ENCODE results near the gene GRID2. TPM values are rescaled to one million over a fixed set of nuclear protein-coding genes. Genes with fewer than 3 reads are reported as not detected.

GRID2 gene
- total and polyA plus RNA-seq, 12 donors = 0.01 to 0.07 (median 0.07) TPM; not detected in 9

DNA sequence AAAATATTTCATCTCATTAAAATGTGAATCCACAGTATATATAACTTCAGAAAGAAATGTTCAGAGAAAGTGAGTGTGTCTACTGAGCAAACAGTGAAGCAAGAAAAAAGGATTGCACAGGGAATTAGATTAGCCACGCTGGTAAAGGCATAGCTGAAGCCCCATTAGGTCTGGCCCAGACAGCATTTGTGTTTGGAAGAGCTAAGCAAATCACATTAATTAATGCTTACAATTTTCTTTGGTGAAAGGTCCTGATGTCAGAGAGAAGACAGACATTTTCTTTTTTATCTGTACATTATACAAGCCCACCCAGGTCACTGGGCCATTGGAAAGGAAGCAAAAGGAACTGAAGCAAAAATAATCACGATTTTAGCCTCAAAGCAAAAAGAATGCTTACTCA lies 354.6 kb downstream of the GRID2 start:
- 52 to 64% methylated on average over 2 of the region's 2 CpGs for WGBS, 2 donors
- H3K4me1 ChIP-seq = no peaks in the 10 kb centered on the region

DNA sequence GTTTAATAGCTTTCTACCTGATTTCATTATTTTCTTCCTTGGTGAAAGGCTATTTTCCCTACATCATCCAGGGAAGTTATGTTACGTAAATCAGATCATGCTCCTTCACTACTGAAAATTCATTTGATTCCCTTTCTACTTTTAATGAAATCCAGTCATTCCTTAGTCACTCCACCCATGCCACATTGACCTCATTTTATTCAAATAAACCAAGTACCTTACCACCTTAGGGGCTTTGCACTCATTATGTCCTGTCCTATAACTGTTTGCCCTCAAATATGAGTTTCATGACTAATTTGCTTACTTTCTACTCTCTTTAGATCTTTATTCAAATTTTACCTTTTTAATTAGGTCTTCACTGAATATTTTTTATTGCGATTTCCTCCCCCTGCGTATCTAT lies 374.0 kb downstream of the GRID2 start:
- Histone ChIP-seq H3K27ac (no peak overlapping the region), H3K36me3 (no peaks in the 10 kb centered on the region), H3K4me1 (no peaks in the 10 kb centered on the region), H3K27me3 (no peaks in the 10 kb centered on the region), H3K9me3 (no peaks in the 10 kb centered on the region), H3K4me3 (no peak overlapping the region)
- intact Hi-C loops (cut with DNase I) = no loop called here
- ATAC-seq = no peak
- DNase-seq = no peak
- 73 to 93% methylated on average over 3 of the region's 3 CpGs for WGBS, 2 donors
- TF ChIP-seq, protein P1, sequence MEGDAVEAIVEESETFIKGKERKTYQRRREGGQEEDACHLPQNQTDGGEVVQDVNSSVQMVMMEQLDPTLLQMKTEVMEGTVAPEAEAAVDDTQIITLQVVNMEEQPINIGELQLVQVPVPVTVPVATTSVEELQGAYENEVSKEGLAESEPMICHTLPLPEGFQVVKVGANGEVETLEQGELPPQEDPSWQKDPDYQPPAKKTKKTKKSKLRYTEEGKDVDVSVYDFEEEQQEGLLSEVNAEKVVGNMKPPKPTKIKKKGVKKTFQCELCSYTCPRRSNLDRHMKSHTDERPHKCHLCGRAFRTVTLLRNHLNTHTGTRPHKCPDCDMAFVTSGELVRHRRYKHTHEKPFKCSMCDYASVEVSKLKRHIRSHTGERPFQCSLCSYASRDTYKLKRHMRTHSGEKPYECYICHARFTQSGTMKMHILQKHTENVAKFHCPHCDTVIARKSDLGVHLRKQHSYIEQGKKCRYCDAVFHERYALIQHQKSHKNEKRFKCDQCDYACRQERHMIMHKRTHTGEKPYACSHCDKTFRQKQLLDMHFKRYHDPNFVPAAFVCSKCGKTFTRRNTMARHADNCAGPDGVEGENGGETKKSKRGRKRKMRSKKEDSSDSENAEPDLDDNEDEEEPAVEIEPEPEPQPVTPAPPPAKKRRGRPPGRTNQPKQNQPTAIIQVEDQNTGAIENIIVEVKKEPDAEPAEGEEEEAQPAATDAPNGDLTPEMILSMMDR (IDR thresholded peaks at IDR 0.05) = no peak

More for the DNA sequence above, 354.6 kb downstream of the GRID2 start:
- Histone ChIP-seq H3K4me3 (no peak overlapping the region), H3K36me3 (no peaks in the 10 kb centered on the region), H3K27ac (no peak overlapping the region), H3K9me3 (peaks cover 0 to 6% (median 0%) of the 10 kb centered on the region in 11 donors), H3K27me3 (no peaks in the 10 kb centered on the region)
- intact Hi-C loops (cut with DNase I) = no loop called here
- TF ChIP-seq, protein P1 (IDR thresholded peaks at IDR 0.05) = no peak
- DNase-seq = no peak
- ATAC-seq = no peak

DNA sequence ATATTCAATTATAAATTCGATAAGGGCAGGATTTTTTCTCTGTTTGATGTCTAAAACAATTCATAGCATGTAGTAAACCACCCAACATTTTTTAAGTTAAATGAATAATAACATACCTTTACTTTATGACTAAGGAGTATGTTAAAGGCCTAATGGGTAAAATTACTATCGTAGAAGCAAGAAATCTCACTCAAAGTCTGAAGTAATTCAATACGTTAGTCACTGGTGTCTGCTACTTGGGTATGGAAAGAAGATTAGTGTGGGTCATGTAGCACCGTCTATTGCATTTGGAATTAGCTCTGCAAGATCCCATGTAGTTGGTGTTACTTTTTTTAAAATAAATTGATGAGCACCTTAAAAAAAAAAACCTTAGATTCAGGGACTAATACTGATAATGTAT lies 374.5 kb downstream of the GRID2 start:
- Histone ChIP-seq H3K4me1 (no peaks in the 10 kb centered on the region), H3K4me3 (no peak overlapping the region), H3K36me3 (no peaks in the 10 kb centered on the region), H3K27ac (no peak overlapping the region), H3K9me3 (no peaks in the 10 kb centered on the region), H3K27me3 (no peaks in the 10 kb centered on the region)
- 83 to 87% methylated on average over 4 of the region's 4 CpGs for WGBS, 2 donors
- TF ChIP-seq, protein P1 (IDR thresholded peaks at IDR 0.05) = no peak
- intact Hi-C loops (cut with DNase I) = no loop called here
- DNase-seq (no peak), ATAC-seq (no peak)

DNA sequence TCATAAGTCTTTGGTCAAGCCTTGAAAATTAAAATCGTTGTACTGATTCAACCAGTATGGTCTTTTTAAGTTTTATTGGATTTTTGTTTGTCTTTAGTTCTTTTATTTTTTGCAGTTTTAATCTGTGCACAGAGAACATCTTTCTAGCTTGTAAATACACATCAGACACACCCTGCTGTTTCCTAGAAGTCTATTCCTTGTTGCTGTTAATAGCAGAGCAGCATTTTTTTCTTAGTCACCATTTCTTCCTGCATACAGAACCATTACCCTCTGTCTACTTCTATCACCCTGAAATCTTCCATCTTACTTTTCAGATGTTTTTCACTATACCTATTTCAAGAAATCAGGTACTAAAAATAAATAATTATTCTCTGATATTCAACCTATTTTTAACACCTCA lies 375.4 kb downstream of the GRID2 start:
- TF ChIP-seq, protein P1 (IDR thresholded peaks at IDR 0.05) = no peak
- no peaks in the 10 kb centered on the region for H3K4me1 ChIP-seq
- no peak overlapping the region for H3K27ac ChIP-seq
- ATAC-seq = no peak
- no peaks in the 10 kb centered on the region for H3K27me3 ChIP-seq
- no peak overlapping the region for H3K4me3 ChIP-seq
- intact Hi-C loops (cut with DNase I) = no loop called here
- no peak for DNase-seq
- WGBS, 2 donors = 80 to 87% methylated on average over 1 of the region's 1 CpG
- no peaks in the 10 kb centered on the region for H3K9me3 ChIP-seq
- H3K36me3 ChIP-seq = no peaks in the 10 kb centered on the region

Measured in heart right ventricle (tissue), 16 donors.